HUES6 (cell line): ENCODE data around the gene C2orf74.
A peak's percentile ranks its signal among the peaks of the same experiment; 100 is the strongest.
"Not testable (repeated sequence)": the region's sequence is repeated elsewhere in the genome, so short reads cannot be mapped to it uniquely, and the experiment has no call there.

Experiments
- H3K27ac ChIP-seq: 2 replicates; pipeline ENCODE4 v1.7.0; 2013; ENCODE audit warnings: low read depth, mild to moderate bottlenecking, low read length, inconsistent platforms
- H3K27me3 ChIP-seq: 2 replicates; pipeline ENCODE4 v1.6.1; 2013; ENCODE audit warnings: low read length; ENCODE audit not compliant: control insufficient read depth, insufficient read depth
- H3K36me3 ChIP-seq: 2 replicates; pipeline ENCODE4 v1.6.1; 2013; ENCODE audit warnings: low read length; ENCODE audit not compliant: control insufficient read depth, insufficient read depth
- H3K4me1 ChIP-seq: 2 replicates; pipeline ENCODE4 v1.6.1; 2013; ENCODE audit warnings: low read length; ENCODE audit not compliant: control insufficient read depth, insufficient read depth
- H3K4me3 ChIP-seq: 2 replicates; pipeline ENCODE4 v1.5.1; 2013; ENCODE audit warnings: low read depth, low read length
- H3K9ac ChIP-seq: one replicate; pipeline ENCODE4 v1.6.1; 2013; ENCODE audit warnings: mild to moderate bottlenecking, low read length
- H3K9me3 ChIP-seq: 2 replicates; pipeline ENCODE4 v1.6.1; 2013; ENCODE audit warnings: low read depth, low read length; ENCODE audit not compliant: control insufficient read depth, insufficient read depth

The C2orf74 gene

GRCh38 chr2:61144697-61145268 is 17.2 kb upstream of the C2orf74 start:
- peak overlapping the region; percentile 64 for H3K4me3 ChIP-seq
- no peaks in the 10 kb centered on the region for H3K27me3 ChIP-seq
- no peak overlapping the region for H3K27ac ChIP-seq
- no peaks in the 10 kb centered on the region for H3K4me1 ChIP-seq
- peak overlapping the region; percentile 62 for H3K9ac ChIP-seq
- peaks cover 8% of the 10 kb centered on the region for H3K36me3 ChIP-seq
- no peaks in the 10 kb centered on the region for H3K9me3 ChIP-seq

DNA sequence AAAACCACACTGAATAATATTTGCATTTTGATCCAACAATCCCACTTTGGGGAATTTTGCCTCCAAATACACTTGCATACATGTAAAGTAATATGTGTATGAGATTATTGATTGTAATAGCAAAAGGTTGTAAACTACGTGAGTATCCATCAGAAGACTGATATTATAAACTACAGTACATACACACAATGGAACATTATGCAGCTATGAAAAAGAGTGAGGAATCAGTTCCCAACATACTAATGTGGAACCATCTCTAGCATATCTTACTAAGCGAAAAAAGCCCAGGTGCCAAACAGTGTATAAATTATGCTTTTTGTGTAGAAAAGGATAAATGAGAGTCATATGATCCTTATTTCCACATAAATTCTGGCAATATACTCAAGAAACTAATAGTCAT is 16.0 kb upstream of the C2orf74 start:
- H3K9me3 ChIP-seq, result no peaks in the 10 kb centered on the region
- peaks cover 14% of the 10 kb centered on the region for H3K36me3 ChIP-seq
- H3K9ac ChIP-seq, result no peak overlapping the region
- no peaks in the 10 kb centered on the region for H3K4me1 ChIP-seq
- H3K4me3 ChIP-seq, result no peak overlapping the region
- H3K27ac ChIP-seq, result no peak overlapping the region
- H3K27me3 ChIP-seq, result no peaks in the 10 kb centered on the region

- not testable (repeated sequence) for H3K4me3 ChIP-seq, H3K4me1 ChIP-seq, H3K27me3 ChIP-seq, H3K9me3 ChIP-seq, H3K9ac ChIP-seq, H3K27ac ChIP-seq
- peaks cover 20% of the 10 kb centered on the region for H3K36me3 ChIP-seq
Measured at GRCh38 chr2:61148091-61148490, 13.9 kb upstream of the C2orf74 start.

GRCh38 chr2:61149074-61149473 is 12.9 kb upstream of the C2orf74 start:
- Histone ChIP-seq H3K9ac (no peak overlapping the region), H3K9me3 (no peaks in the 10 kb centered on the region), H3K36me3 (peaks cover 20% of the 10 kb centered on the region), H3K4me1 (no peaks in the 10 kb centered on the region), H3K4me3 (no peak overlapping the region), H3K27ac (no peak overlapping the region), H3K27me3 (no peaks in the 10 kb centered on the region)

DNA sequence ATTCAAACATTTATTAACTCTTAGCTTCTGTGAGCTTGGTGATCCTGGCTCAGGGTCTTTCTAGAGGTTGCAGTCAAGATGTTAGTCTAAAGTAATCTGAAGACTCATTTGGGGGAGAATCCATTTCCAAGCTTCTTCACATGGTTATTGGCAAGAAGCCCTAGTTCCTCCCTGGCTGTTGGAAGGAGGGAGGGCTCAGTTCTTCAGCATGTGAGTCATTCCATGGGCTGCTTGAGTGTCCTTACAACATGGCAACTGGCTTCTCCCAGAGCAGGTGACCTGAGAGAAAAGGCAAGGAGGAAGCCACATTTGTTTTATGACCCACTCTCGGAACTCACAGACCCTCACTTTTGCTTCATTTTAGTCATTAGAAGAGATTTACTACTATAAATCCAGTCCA is 10.6 kb upstream of the C2orf74 start:
- no peaks in the 10 kb centered on the region for H3K4me1 ChIP-seq
- H3K36me3 ChIP-seq, result peaks cover 20% of the 10 kb centered on the region
- no peak overlapping the region for H3K4me3 ChIP-seq
- no peak overlapping the region for H3K27ac ChIP-seq
- H3K9me3 ChIP-seq, result no peaks in the 10 kb centered on the region
- H3K9ac ChIP-seq, result no peak overlapping the region
- H3K27me3 ChIP-seq, result no peaks in the 10 kb centered on the region

DNA sequence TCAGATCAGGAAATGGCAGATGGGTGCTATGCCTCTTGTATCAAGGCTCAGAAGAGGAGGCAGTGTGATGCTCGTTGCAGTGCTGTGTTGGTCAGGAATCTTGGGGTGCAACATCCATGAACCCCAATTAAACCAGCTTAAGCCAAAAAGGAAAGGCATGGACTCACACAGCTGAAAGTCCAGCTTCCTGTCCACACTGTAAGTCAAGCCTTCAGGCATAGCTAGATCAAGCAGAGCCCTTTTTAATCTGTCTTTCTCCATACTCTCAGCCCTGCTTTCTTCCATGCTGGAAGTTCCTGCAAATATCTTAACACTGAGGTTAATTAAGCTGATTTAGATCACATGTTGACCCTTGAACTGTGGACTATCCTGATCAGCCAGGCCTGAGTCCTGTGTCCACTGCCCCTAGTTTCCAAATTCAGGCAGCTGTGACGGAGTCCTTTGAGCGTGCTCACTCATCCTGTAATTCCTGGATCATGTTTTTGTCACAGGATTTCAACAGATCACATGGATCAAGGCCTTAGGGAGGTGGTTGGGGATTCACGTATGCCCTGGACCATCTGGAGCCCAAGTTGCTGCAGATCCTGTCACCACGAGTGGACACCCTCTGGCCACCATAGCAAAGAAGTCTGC is 4.5 kb upstream of the C2orf74 start:
- Histone ChIP-seq H3K4me1 (no peaks in the 10 kb centered on the region), H3K9ac (no peak overlapping the region), H3K27me3 (no peaks in the 10 kb centered on the region), H3K27ac (no peak overlapping the region), H3K4me3 (no peak overlapping the region), H3K36me3 (peaks cover 2% of the 10 kb centered on the region; the same call in 1 of the 2 replicates), H3K9me3 (no peaks in the 10 kb centered on the region)

- Histone ChIP-seq H3K9me3 (no peaks in the 10 kb centered on the region), H3K36me3 (peaks cover 6% of the 10 kb centered on the region; the same call in 1 of the 2 replicates), H3K4me3 (no peak overlapping the region), H3K27ac (no peak overlapping the region), H3K27me3 (no peaks in the 10 kb centered on the region), H3K9ac (no peak overlapping the region), H3K4me1 (no peaks in the 10 kb centered on the region)
Measured at GRCh38 chr2:61158356-61158955, 3.5 kb upstream of the C2orf74 start.

DNA sequence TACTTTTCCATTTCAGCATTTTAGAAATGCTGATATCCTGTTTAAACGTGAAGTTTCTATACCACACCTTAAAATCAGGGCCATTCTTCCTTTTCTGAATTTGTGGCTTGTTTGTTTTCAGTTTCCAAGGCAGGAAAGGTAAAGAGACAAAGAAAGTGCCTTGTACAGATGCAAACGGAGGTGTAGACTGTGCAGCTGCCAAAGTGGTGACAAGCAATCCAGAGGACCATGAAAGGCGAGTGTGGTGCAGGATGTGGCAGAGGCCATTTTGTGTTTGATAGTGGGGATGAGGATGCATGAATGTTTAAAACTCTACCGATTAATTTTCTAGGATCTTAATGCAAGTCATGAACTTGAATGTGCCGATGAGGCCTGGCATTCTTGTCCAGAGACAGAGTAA is 733 bp downstream of the C2orf74 start:
- Histone ChIP-seq H3K9ac (no peak overlapping the region), H3K4me1 (no peaks in the 10 kb centered on the region), H3K27me3 (no peaks in the 10 kb centered on the region), H3K27ac (no peak overlapping the region), H3K4me3 (no peak overlapping the region), H3K36me3 (peaks cover 26% of the 10 kb centered on the region), H3K9me3 (0 out of 2 replicates have a peak, but pooled peaks cover 2% of the 10 kb centered on the region)

DNA sequence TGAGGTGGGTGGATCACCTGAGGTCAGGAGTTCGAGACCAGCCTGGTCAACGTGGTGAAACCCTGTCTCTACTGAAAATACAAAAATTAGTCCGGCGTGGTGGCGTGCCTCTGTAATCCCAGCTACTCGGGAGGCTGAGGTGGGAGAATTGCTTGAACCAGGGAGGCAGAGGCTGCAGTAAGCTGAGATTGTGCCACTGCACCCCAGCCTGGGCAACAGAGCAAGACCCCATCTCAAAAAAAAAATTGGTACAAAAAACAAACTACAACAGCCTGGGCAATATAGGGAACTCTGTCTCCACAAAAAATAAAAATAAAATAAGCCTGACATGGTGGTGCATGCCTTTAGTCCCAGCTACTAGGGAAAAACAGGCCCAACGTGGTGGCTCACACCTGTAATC is 3.1 kb downstream of the C2orf74 start:
- not testable (repeated sequence) for H3K27me3 ChIP-seq, H3K9me3 ChIP-seq, H3K9ac ChIP-seq, H3K27ac ChIP-seq, H3K4me3 ChIP-seq, H3K4me1 ChIP-seq
- H3K36me3 ChIP-seq, result peaks cover 24% of the 10 kb centered on the region

- no peaks in the 10 kb centered on the region for H3K4me1 ChIP-seq
- no peaks in the 10 kb centered on the region for H3K27me3 ChIP-seq
- no peak overlapping the region for H3K9ac ChIP-seq
- no peak overlapping the region for H3K4me3 ChIP-seq
- 0 out of 2 replicates have a peak, but pooled peaks cover 2% of the 10 kb centered on the region for H3K9me3 ChIP-seq
- no peak overlapping the region for H3K27ac ChIP-seq
- peaks cover 24% of the 10 kb centered on the region for H3K36me3 ChIP-seq
Measured at GRCh38 chr2:61165946-61166345, 4.0 kb downstream of the C2orf74 start.

- Histone ChIP-seq H3K9me3 (0 out of 2 replicates have a peak, but pooled peaks cover 2% of the 10 kb centered on the region), H3K4me1 (no peaks in the 10 kb centered on the region), H3K36me3 (peaks cover 24% of the 10 kb centered on the region), H3K27me3 (no peaks in the 10 kb centered on the region), H3K27ac (no peak overlapping the region), H3K4me3 (no peak overlapping the region), H3K9ac (no peak overlapping the region)
Measured at GRCh38 chr2:61167579-61167978, 5.6 kb downstream of the C2orf74 start.
